Upper lobe of left lung (tissue), 6 donors: ENCODE results near the gene AFF1. TPM values are rescaled to one million over a fixed set of nuclear protein-coding genes. Genes with fewer than 3 reads are reported as not detected.

Source experiments
- ATAC-seq, 2 donors: fragments of 200-7000 bp; cut with Tn5 transposase; one replicate each; pipeline ENCODE4 v1.9.1; 2022; ENCODE audit warnings: mild to moderate bottlenecking in 2 of 2, moderate library complexity in 2 of 2; ENCODE audit not compliant: low FRiP score in 2 of 2
- DNase-seq, 2 donors: peaks; one replicate each; pipeline ENCODE4 v3.0.0-alpha.2; 2019 to 2020
- H3K27ac ChIP-seq, 4 donors: fragments of 200-600 bp; sonication (generic); one replicate each; pipeline ENCODE4 v1.5.1; 2016 to 2019
- H3K27me3 ChIP-seq, 4 donors: fragments of 200-600 bp; sonication (generic); one replicate each; pipeline ENCODE4 v1.5.1; 2017 to 2019
- H3K36me3 ChIP-seq, 4 donors: fragments of 200-600 bp; sonication (generic); one replicate each; pipeline ENCODE4 v1.5.1; 2016 to 2019
- H3K4me1 ChIP-seq, 4 donors: fragments of 200-600 bp; sonication (generic); one replicate each; pipeline ENCODE4 v1.5.1; 2018 to 2019
- H3K4me3 ChIP-seq, 4 donors: fragments of 200-600 bp; sonication (generic); one replicate each; pipeline ENCODE4 v1.5.1; 2017 to 2019; ENCODE audit warnings: mild to moderate bottlenecking in 2 of 4, moderate library complexity in 1 of 4
- H3K9me3 ChIP-seq, 4 donors: fragments of 200-600 bp; sonication (generic); one replicate each; pipeline ENCODE4 v1.5.1; 2018 to 2019
- EP300 ChIP-seq, 4 donors: sonication (generic); formaldehyde crosslinking; IDR thresholded peaks; one replicate each; pipeline ENCODE4 v1.5.1; 2017; ENCODE audit warnings: antibody characterized with exemption in 4 of 4, control low read depth in 2 of 4
- POLR2A ChIP-seq, 4 donors: fragments of 450-650 bp; IDR thresholded peaks; one replicate each; pipeline ENCODE4 v1.5.1; 2016 to 2017; ENCODE audit warnings: antibody characterized with exemption in 4 of 4, mild to moderate bottlenecking in 2 of 4
- POLR2AphosphoS5 ChIP-seq, 2 donors: sonication (generic); formaldehyde crosslinking; IDR thresholded peaks; one replicate each; pipeline ENCODE4 v1.5.1; 2017; ENCODE audit warnings: antibody characterized with exemption in 2 of 2
- WGBS, 2 donors: methylation state at CpG; one replicate each; pipeline ENCODE4 v1.1.5; 2017 to 2018; 5-methylcytosine and 5-hydroxymethylcytosine counted together
- total RNA-seq, 6 donors: library from RNA; depleted of rRNA in 4 of 6; stranded (reverse); fragments of >200 nt in 4 of 6; gene quantifications; one replicate each; pipeline versions ENCODE4 v1.1.0 to v1.2.1, GENCODE V29; 2016 to 2021
- TF ChIP-seq, protein P1 (sequence below), 6 experiments: fragments of 450-650 bp in 4 of 6; fragments of 200-600 bp in 2 of 6; sonication (generic) in 2 of 6; IDR thresholded peaks; one replicate each; pipeline ENCODE4 v1.5.1; 2016 to 2019; ENCODE audit warnings: antibody characterized with exemption in 6 of 6
- donor health status: DM: no; HTN: no; CAD: no; lungs with moderate emphysema.
- donor health status: DM: no; HTN: yes; CAD: no; lungs with severe emphysema.

AFF1 gene
- total RNA-seq, 6 donors from 2014 or later: 45.5 to 124 (median 83.9) TPM

- no peak overlapping the region for H3K4me3 ChIP-seq
- no peaks in the 10 kb centered on the region for H3K27me3 ChIP-seq
- peaks cover 0 to 7% (median 1%) of the 10 kb centered on the region in 4 donors for H3K4me1 ChIP-seq
- no peak for DNase-seq
- 91 to 96% methylated on average over 3 of the region's 3 CpGs for WGBS, 2 donors
- no peaks in the 10 kb centered on the region for H3K36me3 ChIP-seq
- TF ChIP-seq, protein P1, sequence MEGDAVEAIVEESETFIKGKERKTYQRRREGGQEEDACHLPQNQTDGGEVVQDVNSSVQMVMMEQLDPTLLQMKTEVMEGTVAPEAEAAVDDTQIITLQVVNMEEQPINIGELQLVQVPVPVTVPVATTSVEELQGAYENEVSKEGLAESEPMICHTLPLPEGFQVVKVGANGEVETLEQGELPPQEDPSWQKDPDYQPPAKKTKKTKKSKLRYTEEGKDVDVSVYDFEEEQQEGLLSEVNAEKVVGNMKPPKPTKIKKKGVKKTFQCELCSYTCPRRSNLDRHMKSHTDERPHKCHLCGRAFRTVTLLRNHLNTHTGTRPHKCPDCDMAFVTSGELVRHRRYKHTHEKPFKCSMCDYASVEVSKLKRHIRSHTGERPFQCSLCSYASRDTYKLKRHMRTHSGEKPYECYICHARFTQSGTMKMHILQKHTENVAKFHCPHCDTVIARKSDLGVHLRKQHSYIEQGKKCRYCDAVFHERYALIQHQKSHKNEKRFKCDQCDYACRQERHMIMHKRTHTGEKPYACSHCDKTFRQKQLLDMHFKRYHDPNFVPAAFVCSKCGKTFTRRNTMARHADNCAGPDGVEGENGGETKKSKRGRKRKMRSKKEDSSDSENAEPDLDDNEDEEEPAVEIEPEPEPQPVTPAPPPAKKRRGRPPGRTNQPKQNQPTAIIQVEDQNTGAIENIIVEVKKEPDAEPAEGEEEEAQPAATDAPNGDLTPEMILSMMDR (IDR thresholded peaks at IDR 0.05): no peak
- TF ChIP-seq POLR2AphosphoS5 (IDR thresholded peaks at IDR 0.05) (no peak), EP300 (IDR thresholded peaks at IDR 0.05) (no peak), POLR2A (IDR thresholded peaks at IDR 0.05) (no peak)
- H3K27ac ChIP-seq: no peak overlapping the region
- no peaks in the 10 kb centered on the region for H3K9me3 ChIP-seq
- ATAC-seq: no peak
Observed at GRCh38 chr4:86901864-86902263, 32.9 kb upstream of the AFF1 start.

DNA sequence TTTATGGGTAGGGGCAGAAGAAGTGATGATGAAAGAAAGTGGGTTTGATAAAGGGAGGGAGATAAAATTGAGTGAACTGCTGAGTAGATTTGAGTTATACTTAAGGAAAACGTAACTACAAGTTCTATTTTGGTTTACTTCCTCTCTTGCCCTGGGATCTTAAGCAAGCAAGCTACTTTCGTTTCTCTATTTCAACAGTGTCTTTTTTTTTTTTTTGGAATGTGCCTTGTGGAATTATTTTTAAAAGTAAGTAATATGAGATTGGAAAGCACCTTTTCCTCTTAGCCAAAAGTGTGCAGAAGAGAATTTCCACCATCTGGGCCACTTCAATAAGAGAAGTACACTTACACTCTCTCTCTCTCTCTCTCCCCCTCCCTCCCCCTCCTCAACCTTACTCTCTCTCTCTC lies 26.6 kb upstream of the AFF1 start:
- Histone ChIP-seq H3K4me1 (peaks cover 16 to 37% (median 28%) of the 10 kb centered on the region in 4 donors), H3K36me3 (no peaks in the 10 kb centered on the region), H3K4me3 (no peak overlapping the region), H3K27me3 (no peaks in the 10 kb centered on the region), H3K9me3 (no peaks in the 10 kb centered on the region), H3K27ac (peak overlapping the region; percentile 42 to 79 (median 71))
- no peak for TF ChIP-seq POLR2AphosphoS5 (IDR thresholded peaks at IDR 0.05)
- TF ChIP-seq, protein P1 (IDR thresholded peaks at IDR 0.05): no peak
- no peak for TF ChIP-seq POLR2A (IDR thresholded peaks at IDR 0.05)
- no peak for TF ChIP-seq EP300 (IDR thresholded peaks at IDR 0.05)
- ATAC-seq: peak in 1 of 2 donors; percentile 47
- DNase-seq: no peak
- 2% methylated on average over 2 of the region's 2 CpGs for WGBS, 2 donors

DNA sequence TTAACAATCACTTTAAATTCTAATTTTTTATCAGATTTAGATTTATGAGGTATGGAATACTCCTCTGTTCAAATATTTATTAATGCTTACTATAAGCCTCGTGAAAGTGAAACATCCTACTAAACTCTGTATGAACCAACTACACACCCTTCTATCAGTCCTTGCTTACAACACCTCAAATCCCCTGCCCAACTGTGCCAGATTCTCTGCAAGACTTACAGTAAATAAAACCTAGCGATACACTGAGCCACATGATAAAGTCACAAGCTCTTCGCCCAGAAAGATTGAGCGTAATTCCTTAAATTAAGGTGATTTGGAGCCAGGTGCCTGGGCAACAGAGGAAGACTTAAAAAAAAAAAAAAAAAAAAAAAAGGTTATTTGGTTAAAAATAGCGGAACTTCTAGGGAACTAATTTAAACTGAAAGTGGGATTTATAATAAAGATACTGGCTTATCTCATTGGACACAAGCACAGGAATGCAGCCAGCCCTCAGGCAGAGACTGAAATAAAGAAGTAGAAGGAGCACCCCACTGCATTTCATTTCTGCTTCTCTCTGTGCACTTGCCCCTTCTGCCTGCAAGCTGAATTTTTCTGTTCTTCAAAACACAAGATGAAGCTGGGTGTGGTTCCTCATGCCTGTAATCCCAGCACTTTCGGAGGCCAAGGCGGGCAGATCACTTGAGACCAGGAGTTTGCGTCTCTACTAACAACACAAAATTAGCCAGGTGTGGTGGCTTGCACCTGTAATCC lies 25.1 kb upstream of the AFF1 start:
- WGBS, 2 donors: 65 to 68% methylated on average over 8 of the region's 8 CpGs
- no peaks in the 10 kb centered on the region for H3K27me3 ChIP-seq
- H3K36me3 ChIP-seq: no peaks in the 10 kb centered on the region
- no peak overlapping the region for H3K4me3 ChIP-seq
- H3K27ac ChIP-seq: peak overlapping the region in 1 of 4 donors; percentile 79
- DNase-seq: no peak
- ATAC-seq: peak in 1 of 2 donors; percentile 34
- H3K9me3 ChIP-seq: no peaks in the 10 kb centered on the region
- TF ChIP-seq EP300 (IDR thresholded peaks at IDR 0.05) (no peak), POLR2AphosphoS5 (IDR thresholded peaks at IDR 0.05) (no peak), POLR2A (IDR thresholded peaks at IDR 0.05) (no peak)
- TF ChIP-seq, protein P1 (IDR thresholded peaks at IDR 0.05): no peak
- H3K4me1 ChIP-seq: peaks cover 16 to 30% (median 27%) of the 10 kb centered on the region in 4 donors

DNA sequence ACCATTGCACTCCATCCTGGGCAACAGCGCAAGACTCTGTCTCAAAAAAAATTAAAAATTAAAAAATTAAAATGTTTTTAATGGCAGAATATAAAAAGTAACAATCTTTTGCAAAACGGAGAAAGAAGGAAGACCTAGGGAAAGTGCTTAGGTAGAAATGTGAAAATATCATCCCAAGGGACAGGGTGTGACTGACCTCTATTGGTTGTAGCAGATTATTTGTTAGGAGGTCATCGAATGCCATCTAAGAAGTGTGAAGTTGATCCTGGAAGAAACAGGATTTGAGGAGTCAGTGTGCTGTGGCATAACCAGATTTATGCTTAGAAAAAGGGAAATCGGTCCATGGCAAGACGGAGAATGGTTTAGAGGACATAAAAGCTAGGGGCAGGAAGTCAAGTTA lies 24.4 kb upstream of the AFF1 start:
- ATAC-seq (no peak), DNase-seq (no peak)
- 73 to 82% methylated on average over 5 of the region's 5 CpGs for WGBS, 2 donors
- no peaks in the 10 kb centered on the region for H3K36me3 ChIP-seq
- TF ChIP-seq POLR2A (IDR thresholded peaks at IDR 0.05) (no peak), POLR2AphosphoS5 (IDR thresholded peaks at IDR 0.05) (no peak), EP300 (IDR thresholded peaks at IDR 0.05) (no peak)
- TF ChIP-seq, protein P1 (IDR thresholded peaks at IDR 0.05): no peak
- no peak overlapping the region for H3K4me3 ChIP-seq
- H3K4me1 ChIP-seq: peaks cover 16 to 30% (median 27%) of the 10 kb centered on the region in 4 donors
- H3K27me3 ChIP-seq: no peaks in the 10 kb centered on the region
- no peaks in the 10 kb centered on the region for H3K9me3 ChIP-seq
- H3K27ac ChIP-seq: no peak overlapping the region
